Fibroblast of skin of right biceps (primary cell): Measurements from ENCODE around the gene GRIK3.

ENCODE experiments used
- DNase-seq: peaks from one replicate; pipeline ENCODE4 v3.0.0-alpha.2; 2013

GRIK3 gene

DNA sequence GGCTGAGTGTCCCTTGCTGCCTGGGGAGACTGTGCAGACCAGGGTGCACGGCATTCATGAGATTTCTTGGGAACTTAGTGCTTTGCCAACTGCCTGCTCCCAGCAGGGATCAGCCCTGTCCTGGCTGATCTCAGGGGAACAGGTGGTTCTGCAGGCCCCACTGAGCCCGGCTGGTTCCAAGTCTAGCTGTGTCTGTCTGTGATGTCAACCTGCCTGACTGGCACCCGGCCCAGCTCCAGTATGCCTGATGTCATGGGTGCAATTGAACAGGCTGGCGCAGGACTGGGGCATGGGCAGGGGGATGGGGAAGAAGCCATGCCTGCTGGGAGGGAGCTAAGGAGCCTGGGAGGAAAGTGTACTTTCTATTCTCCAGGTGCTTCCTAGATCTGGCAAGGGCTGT, 227.1 kb downstream of the GRIK3 start:
- no peak for DNase-seq

DNA sequence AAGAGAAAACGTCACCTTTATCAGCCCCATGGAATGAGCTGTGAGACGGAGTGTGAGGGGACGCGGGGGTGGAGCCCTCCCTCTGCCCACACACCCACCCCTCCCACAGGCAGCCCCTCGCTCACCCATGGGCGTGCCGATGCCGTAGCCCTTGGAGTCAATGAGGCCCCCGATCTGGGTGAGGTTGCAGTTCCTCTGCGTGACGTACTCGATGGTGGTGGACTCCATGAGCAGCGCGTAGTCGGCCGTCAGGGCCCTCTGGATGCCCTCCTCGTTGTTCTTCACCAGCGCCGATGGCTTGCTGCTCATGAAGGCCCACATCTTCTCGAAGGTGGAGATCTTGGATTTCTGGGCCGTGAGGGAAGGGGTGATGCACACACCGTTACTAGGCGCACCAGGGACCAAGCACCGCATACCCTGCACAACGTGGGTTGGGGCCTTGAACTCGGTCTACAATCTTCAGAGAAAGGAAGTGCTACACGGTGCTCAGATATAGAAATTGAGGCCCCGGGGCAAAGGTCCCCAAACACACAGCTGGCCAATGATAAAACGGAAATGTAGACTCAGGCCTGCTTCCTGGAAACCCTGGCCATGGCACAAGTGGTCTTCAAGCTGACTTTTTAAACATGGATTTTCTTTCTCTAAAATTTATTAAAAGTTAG, 228.2 kb downstream of the GRIK3 start:
- no peak for DNase-seq

DNA sequence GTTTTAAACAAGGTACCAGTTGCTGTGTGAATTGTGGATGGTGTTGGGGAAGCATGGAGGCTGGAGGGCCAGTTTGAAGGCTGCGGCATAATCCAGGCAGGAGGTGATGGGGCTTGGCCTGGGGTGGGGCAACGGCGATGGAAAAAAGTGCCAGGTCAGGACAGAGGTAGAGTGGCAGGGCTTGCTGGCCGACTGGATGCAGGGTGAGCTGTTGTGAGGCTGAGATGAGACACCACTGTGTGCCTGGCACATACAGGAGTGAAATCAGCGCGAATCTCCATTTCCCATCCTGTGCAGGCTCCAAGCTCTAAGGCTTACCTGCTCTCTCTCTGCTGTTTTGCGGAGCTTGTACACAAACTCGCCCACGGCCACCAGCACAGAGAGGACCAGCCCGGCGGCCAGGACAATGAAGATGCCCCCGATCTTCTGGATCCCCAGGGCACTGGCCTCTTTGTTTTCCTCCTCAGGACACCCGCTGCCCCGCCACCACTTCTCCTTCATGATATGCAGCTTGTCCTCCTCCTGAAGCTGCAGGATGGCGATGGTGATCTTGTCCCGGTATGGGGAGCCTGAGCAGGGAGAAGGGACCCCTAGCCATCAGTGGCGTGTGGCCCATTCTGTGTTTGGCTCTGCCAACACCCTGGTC, 229.5 kb downstream of the GRIK3 start:
- DNase-seq: no peak

DNA sequence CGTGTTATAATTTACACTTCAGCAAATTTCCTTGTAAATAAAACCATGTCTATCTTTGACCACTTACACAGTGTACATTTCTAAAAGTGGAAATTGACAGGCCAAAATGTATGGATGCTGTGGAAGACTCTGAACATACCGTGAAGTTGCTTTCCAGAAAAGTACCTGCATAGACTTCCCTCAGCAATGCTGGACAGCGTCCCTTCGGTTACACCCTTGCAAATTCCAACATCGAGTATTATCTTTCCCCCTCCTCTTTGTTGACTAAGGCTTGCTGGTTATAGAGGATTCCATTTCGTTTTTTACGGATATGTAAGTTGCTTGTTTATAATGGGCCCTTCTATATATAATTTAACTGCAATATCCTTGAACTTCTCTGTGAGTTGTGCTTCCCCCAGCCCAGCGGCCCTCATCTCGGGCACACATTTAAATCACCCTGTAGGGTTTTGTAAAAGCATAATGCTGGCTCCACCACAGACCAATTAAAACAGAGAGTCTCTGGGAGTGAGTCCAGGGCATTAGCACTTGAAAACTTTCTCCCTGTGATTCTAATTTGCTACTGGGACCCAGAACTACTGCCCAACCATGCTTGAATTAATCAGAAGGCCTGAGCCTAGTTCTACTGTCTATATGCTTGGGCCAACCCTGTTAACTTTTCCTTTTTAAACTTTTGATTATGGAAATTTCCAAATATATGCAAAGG, 230.3 kb downstream of the GRIK3 start:
- DNase-seq: no peak

DNA sequence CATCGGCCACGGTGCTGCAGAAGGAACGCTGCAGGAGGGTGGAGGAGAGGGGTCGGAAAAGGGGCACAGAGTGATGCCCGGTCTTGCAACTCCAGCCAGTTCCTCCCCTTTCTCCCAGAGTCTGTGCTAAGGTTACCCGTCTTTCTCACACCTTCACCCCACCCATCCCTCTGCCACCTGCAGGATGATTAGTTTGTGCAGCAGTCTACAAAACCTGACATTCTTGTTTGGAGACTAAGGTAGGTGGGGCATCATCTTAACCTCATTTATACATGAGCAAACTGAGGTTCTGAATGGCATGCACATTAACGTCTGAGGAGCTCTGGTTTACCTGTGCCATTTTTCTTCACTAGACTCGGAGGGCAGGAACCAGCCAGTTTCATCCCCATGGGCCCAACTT, 232.3 kb downstream of the GRIK3 start:
- DNase-seq: no peak

DNA sequence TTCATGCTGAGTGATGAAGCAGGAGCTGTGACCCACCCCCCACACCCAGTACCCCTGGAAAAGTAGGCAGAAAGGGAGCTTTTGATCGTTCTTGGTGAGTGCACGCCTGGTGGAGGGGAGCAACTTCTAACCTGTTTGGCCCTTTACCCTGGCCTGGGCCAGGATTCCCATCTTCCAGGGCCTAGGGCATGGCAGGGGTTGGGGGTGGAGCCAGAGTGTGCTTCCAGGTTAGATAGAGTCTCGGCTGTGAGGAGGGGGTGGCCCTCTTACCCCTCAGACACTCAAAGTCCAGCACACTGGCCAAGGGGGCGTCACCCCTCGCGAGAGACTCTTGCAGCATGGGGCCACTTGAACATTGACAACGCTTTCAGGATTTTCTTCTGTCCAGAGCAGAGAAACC, 236.6 kb downstream of the GRIK3 start:
- DNase-seq: no peak

DNA sequence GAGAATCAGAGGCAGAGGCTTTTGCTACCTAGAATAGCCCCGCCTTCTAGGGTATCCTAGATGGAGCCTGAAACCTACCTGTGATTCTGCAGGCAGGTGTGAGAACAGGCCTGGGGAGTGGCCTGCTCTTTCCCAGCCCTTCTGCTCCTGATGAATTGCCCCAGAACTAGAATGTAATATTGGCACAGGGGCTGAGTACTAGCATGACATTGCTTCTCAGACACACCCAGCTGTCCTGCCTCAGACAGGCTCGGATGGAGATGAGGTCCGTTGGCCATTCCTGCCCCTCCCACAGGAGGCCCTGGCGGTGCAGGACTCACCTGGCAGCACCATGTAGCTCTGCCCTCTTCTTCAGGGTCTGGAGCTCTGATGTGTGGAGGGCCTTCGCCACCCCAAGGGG, 237.6 kb downstream of the GRIK3 start:
- no peak for DNase-seq

DNA sequence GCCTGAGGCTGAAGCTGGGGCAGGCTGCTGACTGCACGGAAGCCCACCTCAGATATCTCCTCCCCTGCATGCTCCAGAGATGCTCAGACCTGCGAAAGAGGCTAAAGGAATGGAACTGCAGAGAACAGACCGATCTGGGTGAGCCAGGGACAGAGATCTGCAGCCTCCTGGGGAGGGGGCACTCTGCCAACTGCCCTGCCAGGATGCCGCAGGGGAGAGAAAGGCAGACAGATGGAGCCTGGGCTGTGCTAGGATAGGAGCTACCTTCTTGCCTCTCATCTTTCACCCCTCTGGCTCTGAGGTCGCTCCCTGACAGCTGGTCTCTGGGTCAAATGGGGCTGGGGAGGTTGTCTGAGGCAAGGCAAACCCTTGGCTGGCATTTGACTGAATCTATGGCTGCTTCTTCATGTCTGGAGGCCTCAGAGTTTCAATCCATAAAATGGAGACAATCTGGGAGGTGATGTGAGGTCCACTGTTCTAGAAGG, 238.2 kb downstream of the GRIK3 start:
- DNase-seq: no peak

DNA sequence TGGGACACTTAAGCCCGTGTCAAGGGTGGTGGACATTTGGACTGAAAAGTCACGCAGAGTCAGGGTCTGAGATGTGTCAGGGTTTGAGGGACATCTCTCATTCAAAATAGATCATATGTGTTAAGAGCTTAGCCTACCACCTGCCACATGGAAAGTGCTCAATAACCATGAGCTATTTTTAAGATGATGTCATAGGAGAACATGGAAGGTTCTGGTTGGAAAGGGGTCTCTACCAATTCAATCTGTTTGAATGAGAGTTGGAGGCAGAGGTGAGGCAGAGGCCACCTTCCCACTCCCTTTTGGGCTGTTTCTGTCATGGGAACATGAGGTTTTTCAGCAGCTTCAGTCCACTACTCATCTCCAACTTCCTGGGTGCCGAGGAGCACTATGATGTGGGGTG, 239.9 kb downstream of the GRIK3 start:
- DNase-seq: no peak

DNA sequence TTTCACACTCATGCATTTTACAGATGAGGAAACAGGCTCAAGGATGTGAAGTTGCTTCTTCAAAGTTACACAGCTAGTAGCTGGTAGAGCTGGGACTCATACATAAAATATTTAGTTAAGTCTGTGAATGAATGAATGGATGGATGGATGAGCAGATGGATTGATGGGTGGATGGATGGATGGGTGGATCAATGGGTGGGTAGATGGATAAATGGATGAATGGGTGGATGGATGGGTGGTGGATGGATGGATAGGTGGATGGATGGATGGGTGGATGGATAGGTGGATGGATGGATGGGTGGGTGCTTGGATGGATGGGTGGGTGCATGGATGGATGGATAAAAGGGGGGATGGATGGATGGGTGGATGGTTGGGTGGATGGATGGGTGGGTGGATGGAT, 240.9 kb downstream of the GRIK3 start:
- no peak for DNase-seq

DNA sequence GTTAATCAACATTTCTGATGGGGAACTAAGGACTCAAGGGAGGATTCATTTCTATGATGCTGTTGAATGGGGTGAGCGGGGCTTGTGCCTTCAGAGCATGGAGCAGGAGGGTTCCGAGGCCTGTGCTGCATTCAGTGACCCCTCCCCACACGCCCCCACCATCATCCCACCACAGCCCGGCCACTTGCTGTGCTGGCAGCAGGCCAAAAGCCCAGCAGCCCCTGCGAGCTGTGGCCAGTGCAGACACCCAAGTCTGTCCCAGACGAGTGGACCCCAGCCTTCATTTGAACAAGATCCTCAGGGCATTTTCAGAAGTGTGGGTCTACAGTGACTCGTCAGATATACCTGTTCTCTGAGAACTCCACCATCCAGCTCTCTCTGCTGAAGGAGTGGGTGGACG, 242.0 kb downstream of the GRIK3 start:
- no peak for DNase-seq

DNA sequence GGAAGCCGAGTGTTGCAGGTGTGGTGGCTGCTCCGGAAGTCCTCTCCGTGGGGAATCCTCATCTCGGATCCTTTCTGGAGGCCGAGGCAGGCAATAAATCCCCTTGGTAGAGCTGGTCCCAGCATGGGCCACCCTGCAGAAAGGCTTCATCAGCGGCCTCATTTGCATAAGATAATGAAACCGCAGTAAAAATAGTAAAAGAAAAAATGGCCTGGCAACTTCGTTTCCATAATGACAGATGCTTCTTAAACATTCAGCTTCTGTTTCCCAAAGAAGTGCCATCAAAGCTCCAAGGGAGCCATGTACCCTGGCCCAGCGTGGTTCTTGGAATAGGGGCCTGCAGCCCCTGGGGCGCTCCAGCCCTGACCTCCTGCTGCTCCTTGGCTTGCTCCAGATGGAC, 244.1 kb downstream of the GRIK3 start:
- no peak for DNase-seq

DNA sequence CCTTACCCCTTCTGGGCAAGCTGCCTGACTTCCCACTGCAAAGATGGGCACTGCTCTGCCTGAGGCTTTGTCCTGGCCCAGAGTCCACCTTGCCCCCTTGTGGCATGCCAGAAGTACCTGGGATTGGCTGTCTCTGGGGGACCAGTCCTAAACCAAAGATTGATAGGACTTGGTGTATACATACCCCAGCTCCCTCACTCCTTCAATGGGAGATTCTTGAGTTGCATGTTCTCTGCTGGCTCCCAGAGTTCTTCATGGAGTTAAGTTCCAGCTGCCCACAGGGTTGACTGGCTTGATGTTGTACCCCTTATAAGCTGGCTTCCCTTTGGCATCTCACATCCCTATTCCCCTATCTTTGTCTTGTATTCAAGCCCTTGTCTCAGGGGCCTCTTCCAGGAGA, 244.8 kb downstream of the GRIK3 start:
- DNase-seq: no peak

DNA sequence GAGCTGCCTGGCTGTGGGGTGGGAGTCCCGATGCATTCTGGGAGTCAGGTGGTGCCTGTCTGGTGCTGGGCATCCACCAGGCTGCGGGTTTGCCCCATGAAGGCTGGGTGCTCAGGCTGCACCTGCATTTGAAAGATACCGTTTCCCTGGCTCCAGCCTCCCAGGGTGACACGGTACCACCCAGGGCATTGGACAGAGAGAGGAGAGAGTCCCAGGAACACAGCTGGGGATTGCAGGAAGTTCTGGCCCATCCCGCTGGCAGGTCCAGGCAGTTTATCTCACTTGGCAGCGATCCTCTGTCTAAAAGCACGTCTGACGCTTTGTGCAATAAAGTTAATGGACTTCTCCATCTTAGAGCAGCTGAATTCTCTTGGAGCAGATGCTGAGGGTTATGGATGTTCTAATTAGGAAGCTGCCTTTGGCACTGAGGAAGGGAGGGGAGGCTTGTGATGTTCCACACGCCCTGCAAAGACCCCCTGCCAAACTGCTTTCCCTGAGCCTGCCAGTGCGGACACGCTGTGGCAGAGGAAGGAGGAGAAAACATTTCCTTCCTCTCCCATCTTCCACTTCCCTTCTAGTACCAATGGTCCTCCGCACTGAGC, 246.9 kb downstream of the GRIK3 start:
- DNase-seq: no peak

DNA sequence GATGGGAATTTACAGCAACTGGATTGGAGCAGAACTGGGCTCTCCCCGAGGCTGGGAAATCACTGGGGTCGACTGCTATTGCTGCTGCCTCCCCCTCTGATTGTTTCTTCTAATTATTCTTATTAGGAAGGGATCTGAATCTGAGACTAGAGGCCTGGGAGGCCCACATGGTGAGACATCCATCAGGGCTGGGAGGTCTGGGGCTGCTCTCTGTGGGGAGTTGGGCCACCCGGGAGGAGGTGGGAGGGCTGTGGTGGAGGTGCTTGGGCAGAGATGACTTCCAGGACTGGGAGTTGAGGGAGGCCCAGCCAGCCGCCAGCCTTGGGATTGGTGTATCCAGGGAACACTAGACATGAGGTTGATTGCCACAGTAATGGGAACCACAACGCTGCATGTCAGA, 247.9 kb downstream of the GRIK3 start:
- DNase-seq: no peak

DNA sequence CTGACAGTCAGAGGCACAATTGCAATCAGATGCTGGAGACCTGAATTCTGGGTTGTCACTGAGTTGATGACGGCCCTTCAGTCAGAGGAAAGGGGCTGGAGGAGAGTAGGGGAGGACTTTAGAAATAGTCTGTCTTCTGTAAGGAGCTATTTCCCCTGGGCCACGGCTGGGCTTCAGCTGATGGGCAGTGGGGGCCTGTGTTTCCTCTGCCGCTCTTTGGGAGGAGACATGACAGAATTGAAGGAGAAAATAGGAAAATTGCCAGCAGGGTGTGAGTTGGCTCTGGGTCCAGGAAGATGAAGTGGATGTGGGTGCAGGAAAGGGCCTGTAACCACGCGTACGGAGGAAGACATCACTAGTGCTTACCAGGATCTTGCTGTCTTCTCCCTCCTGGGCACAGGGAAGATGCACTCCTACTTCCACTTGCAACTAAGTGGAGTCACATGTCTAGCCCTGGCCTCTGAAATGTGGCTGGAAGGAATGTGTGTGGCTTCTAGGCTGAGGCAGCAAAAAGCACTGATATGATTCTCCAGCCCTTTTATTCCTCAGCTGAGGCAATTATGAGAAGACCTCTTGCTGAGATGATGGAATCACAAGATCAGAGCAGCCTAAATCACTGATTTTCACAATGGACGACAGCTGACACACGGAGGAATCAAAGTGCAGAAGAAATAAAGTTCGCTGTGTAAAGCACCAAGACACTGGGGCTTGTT, 250.0 kb downstream of the GRIK3 start:
- no peak for DNase-seq

DNA sequence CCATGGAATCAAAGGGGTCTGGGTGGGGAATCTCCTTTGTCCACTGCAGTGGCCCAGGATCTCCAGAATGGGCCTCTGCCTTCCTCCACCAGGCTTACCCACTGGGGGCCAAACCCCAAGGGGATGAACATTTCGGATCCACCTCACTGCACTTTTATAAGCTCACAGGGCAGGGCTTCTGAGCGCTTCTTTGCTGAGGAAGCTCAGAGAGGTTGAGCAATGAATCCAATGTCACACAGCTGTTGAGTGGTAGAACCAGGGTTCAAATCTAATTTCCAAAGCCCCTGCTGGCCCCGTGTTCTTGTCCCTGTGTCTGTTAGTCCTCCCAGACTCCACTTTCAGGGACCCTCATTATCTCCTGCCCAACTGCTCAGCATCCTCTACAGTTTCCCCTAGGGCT, 250.8 kb downstream of the GRIK3 start:
- no peak for DNase-seq

DNA sequence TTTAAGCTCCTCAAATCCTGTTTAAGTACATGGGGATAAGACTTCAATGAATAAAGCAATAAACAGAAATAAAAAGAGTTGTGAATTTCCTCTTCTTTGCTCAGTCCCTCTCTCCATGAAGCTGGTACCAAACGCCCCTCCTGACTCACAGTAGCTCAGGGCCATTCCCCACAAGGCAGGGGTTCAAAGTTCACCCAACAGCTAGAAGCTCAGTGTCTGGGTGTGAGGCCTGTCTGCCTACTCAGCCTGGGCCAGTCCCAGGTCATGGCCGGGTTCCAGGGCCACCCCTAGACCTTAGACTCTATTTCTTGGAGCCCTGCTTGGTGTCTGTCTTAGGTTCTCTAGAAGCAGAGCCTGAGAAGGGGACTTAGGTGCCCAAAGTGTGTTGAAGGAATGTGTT, 251.5 kb downstream of the GRIK3 start:
- no peak for DNase-seq

DNA sequence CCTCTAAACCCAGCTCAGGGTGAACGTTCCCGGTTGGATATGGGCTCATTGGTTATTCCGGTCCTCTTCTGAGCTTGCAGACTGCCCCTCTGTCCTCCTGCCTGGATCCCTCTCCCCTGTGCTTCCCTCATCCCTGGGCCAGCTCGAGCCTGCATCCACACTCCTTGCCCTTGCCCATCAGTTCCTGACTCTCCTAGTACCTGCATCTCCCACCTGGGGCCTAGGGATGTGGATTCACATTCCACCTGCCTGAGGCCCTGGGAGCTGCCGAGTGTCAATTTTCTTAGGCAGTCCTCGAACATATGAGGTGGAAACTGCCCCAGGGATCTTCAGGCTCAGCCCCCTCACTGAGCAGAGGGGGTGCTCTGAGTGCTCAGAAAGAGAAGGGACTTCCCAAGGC, 252.2 kb downstream of the GRIK3 start:
- no peak for DNase-seq

DNA sequence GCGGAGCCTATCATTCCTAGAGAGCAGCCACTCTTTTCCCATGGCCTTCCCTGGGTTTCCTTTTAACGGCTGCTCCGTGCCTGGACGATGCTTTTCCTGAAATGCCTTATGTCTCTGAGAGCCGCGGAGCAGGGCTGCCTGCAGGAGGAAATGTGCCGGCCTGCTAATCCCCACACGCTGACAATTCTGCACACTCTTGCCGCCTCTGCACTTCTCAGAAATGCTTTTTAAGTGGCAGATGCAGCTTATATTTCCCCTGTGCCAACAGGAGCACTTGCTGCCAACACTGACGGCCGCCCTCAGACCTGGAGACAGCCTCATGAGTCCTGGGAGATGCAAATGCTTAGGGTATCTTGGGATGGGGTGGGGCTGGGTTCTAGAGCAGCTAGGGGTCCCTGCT, 253.2 kb downstream of the GRIK3 start:
- DNase-seq: no peak

DNA sequence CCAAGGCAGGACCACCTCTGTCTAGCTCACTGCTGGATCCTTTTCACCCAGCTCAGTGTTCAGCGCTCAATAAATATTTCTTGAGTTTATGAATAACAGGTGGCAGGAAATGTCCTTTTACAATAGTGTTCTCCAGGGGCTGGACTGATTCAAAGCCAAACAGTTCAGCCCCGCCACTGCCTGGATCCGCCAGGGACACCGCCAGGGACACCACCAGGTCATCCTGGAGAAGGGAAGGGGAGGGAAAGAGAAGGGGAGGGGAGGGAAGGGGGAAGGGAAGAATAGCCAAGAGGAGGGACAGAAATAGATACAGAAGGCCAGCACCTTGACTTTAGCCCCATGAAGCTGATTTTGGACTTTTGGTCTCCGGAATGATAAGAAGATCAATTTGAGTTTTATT, 255.6 kb downstream of the GRIK3 start:
- DNase-seq: no peak

DNA sequence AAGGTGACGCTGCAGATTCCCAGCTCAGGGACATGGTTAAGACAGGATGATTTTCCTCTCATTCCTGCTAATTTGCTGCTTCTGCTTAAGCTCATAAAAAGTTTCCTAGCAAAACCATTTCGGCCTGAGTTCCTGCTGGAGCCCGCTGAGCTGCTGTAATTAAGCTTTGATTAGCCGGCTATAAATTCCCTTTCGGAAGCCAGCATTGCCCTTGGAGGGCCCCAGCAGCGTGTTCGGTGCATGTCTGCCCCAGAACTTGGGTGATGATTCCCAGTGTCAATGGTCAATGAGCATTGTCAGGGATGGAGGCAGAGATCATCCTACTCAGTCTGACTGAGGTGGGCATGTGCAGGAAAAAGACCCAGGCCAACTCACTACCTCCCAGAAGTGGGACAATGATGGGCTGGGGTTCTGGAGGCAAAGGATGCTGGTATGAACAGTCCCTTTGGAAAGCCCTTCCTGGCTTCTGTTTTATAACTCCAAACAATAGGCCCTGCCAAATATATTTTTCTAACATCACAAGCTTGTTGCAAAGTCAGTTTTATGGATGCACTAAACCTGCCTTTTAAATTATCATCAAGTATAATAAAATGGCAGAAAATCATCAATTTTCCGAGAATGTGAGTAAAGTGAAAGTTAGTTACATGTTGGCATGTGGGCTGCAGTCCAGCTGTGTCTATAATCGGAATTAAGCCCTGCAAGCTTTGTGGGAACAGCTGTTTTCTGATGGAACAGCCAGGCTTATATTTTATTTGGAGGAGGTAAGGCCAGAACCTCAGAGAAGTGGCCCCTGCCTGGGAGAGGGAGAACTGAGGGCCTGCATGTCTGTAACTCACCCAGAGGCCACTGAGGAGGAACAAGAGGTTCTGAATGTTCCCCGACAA, 257.1 kb downstream of the GRIK3 start:
- DNase-seq: no peak
